ENCODE results near the gene CUX1. TPM values are rescaled to one million over a fixed set of nuclear protein-coding genes. Genes with fewer than 3 reads are reported as not detected.

Gene CUX1
- total RNA-seq, 2 donors from 2014 or later, result 42.0 to 47.5 TPM

GRCh38 chr7:101864039-101864438 is 46.6 kb downstream of the CUX1 start:
- ATAC-seq (no peak), DNase-seq (no peak)
- H3K9me3 ChIP-seq, result no peaks in the 10 kb centered on the region
- WGBS, 2 donors, result 97 to 99% methylated on average over 4 of the region's 4 CpGs
- H3K36me3 ChIP-seq (replicated peaks in 1 of 2; ENCODE audit: insufficient read depth in 1 of 2, low read depth in 2 of 2), result no peaks in the 10 kb centered on the region
- intact Hi-C loops (cut with DNase I), result no loop called here
- peaks cover 10% of the 10 kb centered on the region for H3K4me1 ChIP-seq
- TF ChIP-seq CTCF (IDR thresholded peaks at IDR 0.05), result no peak
- TF ChIP-seq POLR2A (IDR thresholded peaks at IDR 0.05), result no peak
- no peak overlapping the region for H3K4me3 ChIP-seq
- H3K27ac ChIP-seq, result no peak overlapping the region
- H3K27me3 ChIP-seq, result no peaks in the 10 kb centered on the region

- TF ChIP-seq CTCF (IDR thresholded peaks at IDR 0.05), result no peak
- TF ChIP-seq POLR2A (IDR thresholded peaks at IDR 0.05), result no peak
- WGBS, 2 donors, result 82 to 85% methylated on average over 6 to 7 of the region's 7 CpGs
- no peaks in the 10 kb centered on the region for H3K9me3 ChIP-seq
Observed at GRCh38 chr7:101865031-101865430, 47.6 kb downstream of the CUX1 start.

GRCh38 chr7:101865455-101865854 is 48.0 kb downstream of the CUX1 start:
- Histone ChIP-seq H3K36me3 (replicated peaks in 1 of 2; ENCODE audit: insufficient read depth in 1 of 2, low read depth in 2 of 2) (no peaks in the 10 kb centered on the region), H3K27me3 (no peaks in the 10 kb centered on the region), H3K27ac (no peak overlapping the region), H3K4me3 (no peak overlapping the region), H3K4me1 (peaks cover 13% of the 10 kb centered on the region), H3K9me3 (no peaks in the 10 kb centered on the region)
- ATAC-seq (no peak), DNase-seq (no peak)
- 90 to 92% methylated on average over 13 of the region's 13 CpGs for WGBS, 2 donors
- TF ChIP-seq POLR2A (IDR thresholded peaks at IDR 0.05) (no peak), CTCF (IDR thresholded peaks at IDR 0.05) (no peak)
- intact Hi-C loops (cut with DNase I), result no loop called here

More at GRCh38 chr7:101865031-101865430, 47.6 kb downstream of the CUX1 start:
- no peak overlapping the region for H3K4me3 ChIP-seq
- intact Hi-C loops (cut with DNase I), result no loop called here
- H3K27ac ChIP-seq, result no peak overlapping the region
- DNase-seq, result no peak
- no peaks in the 10 kb centered on the region for H3K27me3 ChIP-seq
- no peak for ATAC-seq
- H3K4me1 ChIP-seq, result peaks cover 9% of the 10 kb centered on the region
- H3K36me3 ChIP-seq (replicated peaks in 1 of 2; ENCODE audit: insufficient read depth in 1 of 2, low read depth in 2 of 2), result no peaks in the 10 kb centered on the region

GRCh38 chr7:101866328-101866727 is 48.9 kb downstream of the CUX1 start:
- peaks cover 22% of the 10 kb centered on the region for H3K4me1 ChIP-seq

More at GRCh38 chr7:101866328-101866727, 48.9 kb downstream of the CUX1 start:
- no peak for ATAC-seq
- Histone ChIP-seq H3K36me3 (replicated peaks in 1 of 2; ENCODE audit: insufficient read depth in 1 of 2, low read depth in 2 of 2) (no peaks in the 10 kb centered on the region), H3K4me3 (no peak overlapping the region), H3K9me3 (no peaks in the 10 kb centered on the region), H3K27ac (no peak overlapping the region), H3K27me3 (no peaks in the 10 kb centered on the region)
- TF ChIP-seq POLR2A (IDR thresholded peaks at IDR 0.05), result no peak
- TF ChIP-seq CTCF (IDR thresholded peaks at IDR 0.05), result no peak
- no peak for DNase-seq
- WGBS, 2 donors, result 95% methylated on average over 8 of the region's 8 CpGs
- intact Hi-C loops (cut with DNase I), result no loop called here

Data from body of pancreas (tissue), 4 donors.